K562 (cell line): ENCODE measurements around the gene ARFRP1. TPM values are rescaled to one million over a fixed set of nuclear protein-coding genes. Genes with fewer than 3 reads are reported as not detected.

Source experiments
- MGA ChIP-seq: fragments of 450-650 bp; IDR thresholded peaks from 2 replicates; pipeline ENCODE4 v1.6.1; 2016; ENCODE audit warnings: mild to moderate bottlenecking, moderate library complexity
- MYC ChIP-seq, 2 experiments: fragments of 250-450 bp in 1 of 2; sonication (Bioruptor Pico) in 1 of 2; IDR thresholded peaks; 2 replicates each; pipeline versions ENCODE4 v1.5.1 to v1.6.1; 2012 to 2021; ENCODE audit warnings: low read depth in 2 of 2, borderline replicate concordance in 1 of 2, improper control_type of control experiment in 1 of 2, low read length in 1 of 2, mild to moderate bottlenecking in 1 of 2, moderate library complexity in 1 of 2
- NCOA2 ChIP-seq, 2 experiments: fragments of 450-650 bp; IDR thresholded peaks; 2 replicates each; pipeline ENCODE4 v1.6.1; 2018; ENCODE audit warnings: mild to moderate bottlenecking in 2 of 2, moderate library complexity in 1 of 2; ENCODE audit not compliant: partially characterized antibody in 2 of 2
- POLR3A ChIP-seq: IDR thresholded peaks from 2 replicates; pipeline ENCODE4 v1.6.1; 2011; ENCODE audit warnings: borderline replicate concordance, mild to moderate bottlenecking, moderate library complexity; ENCODE audit not compliant: insufficient read length, insufficient read depth; ENCODE audit errors: extremely low read depth
- PRDM10 ChIP-seq: fragments of 450-650 bp; IDR thresholded peaks from 2 replicates; pipeline ENCODE4 v1.6.1; 2018; ENCODE audit not compliant: partially characterized antibody
- RAD51 ChIP-seq: fragments of 450-650 bp; IDR thresholded peaks from 2 replicates; pipeline ENCODE4 v1.7.1; 2016; ENCODE audit warnings: low read depth, mild to moderate bottlenecking, borderline replicate concordance
- SMARCE1 ChIP-seq: fragments of 450-650 bp; IDR thresholded peaks from 2 replicates; pipeline ENCODE4 v1.7.1; 2016; ENCODE audit warnings: mild to moderate bottlenecking
- ZNF133 ChIP-seq: fragments of 250-450 bp; sonication (Bioruptor Pico); IDR thresholded peaks from 2 replicates; pipeline ENCODE4 v1.4.0; 2020; ENCODE audit warnings: mild to moderate bottlenecking
- ZNF197 ChIP-seq: fragments of 200-800 bp; sonication (Bioruptor generic); IDR thresholded peaks from 2 replicates; pipeline ENCODE4 v1.6.1; 2016; ENCODE audit warnings: low read depth, missing genetic modification characterization, missing compliant biosample characterization
- ZNF511 ChIP-seq: sonication (generic); formaldehyde crosslinking; IDR thresholded peaks from 2 replicates; pipeline ENCODE4 v1.8.0; 2022; ENCODE audit warnings: mild to moderate bottlenecking, missing genetic modification reagents
- polyA plus RNA-seq, 8 experiments: library from polyadenylated mRNA; depleted of rRNA in 4 of 8; stranded (reverse) in 5 of 8; unstranded in 3 of 8; fragments of >200 nt; fragmentation: Nextera tagmentation in 2 of 8; fragmentation: Illumina TruSeq in 1 of 8; extraction: Ambion mirVana in 2 of 8; extraction: Trizol in 1 of 8; gene quantifications; 2 replicates each; pipeline versions ENCODE4 v1.2.1 to v1.2.3, GENCODE V29; 2011 to 2014; ENCODE audit warnings: inconsistent platforms in 1 of 8, missing spikeins in 1 of 8
- total RNA-seq, 7 experiments: library from RNA; depleted of rRNA in 6 of 7; stranded (reverse); fragments of >200 nt in 6 of 7; fragmentation: Illumina TruSeq in 2 of 7; extraction: Trizol in 2 of 7; gene quantifications; 2 replicates each; pipeline versions ENCODE4 v1.2.1 to v1.2.3, GENCODE V29; 2011 to 2021; ENCODE audit warnings: low replicate concordance in 1 of 7

ARFRP1 gene
- total and polyA plus RNA-seq, 9 of the 15 experiments (the other 6 are each of a cell fraction or from before 2014, with no cell fraction given), result 2.2 to 78.9 (median 37.3) TPM

GRCh38 chr20:63657260-63657936 is 50.4 kb downstream of the ARFRP1 start (continued):
- TF ChIP-seq ZNF511 (CRISPR knock-in tag), result 0 out of 2 replicates have a peak, but pooled peaks have one; percentile 8
- TF ChIP-seq PRDM10, result peak; percentile 81
- peak; percentile 35; the same call in 1 of the 2 replicates for TF ChIP-seq MYC (IDR thresholded peaks at IDR 0.05; ENCODE audit: low read depth, low read length)
- TF ChIP-seq MYC (CRISPR knock-in tag; IDR thresholded peaks at IDR 0.05; ENCODE audit: borderline replicate concordance, low read depth), result no peak
- TF ChIP-seq NCOA2 (IDR thresholded peaks at IDR 0.05; ENCODE audit: partially characterized antibody in 2 of 2), result no peak
- no peak for TF ChIP-seq SMARCE1
- no peak for TF ChIP-seq POLR3A
- TF ChIP-seq RAD51, result no peak
- TF ChIP-seq MGA, result peak; percentile 81
- TF ChIP-seq ZNF197 (CRISPR knock-in tag), result no peak
- TF ChIP-seq ZNF133 (CRISPR knock-in tag), result no peak
